Ureter (tissue), 1 donor: Measurements from ENCODE around the gene RFXAP. TPM values are rescaled to one million over a fixed set of nuclear protein-coding genes. Genes with fewer than 3 reads are reported as not detected.

Experiments used
- DNase-seq: peaks from one replicate; pipeline ENCODE4 v3.0.0-alpha.2; 2020; ENCODE audit warnings: low spot score
- total RNA-seq: library from RNA; stranded (reverse); gene quantifications from one replicate; pipeline ENCODE4 v1.2.4, GENCODE V29; 2023
- donor health status: DM: yes; HTN: yes; CAD: no.

The RFXAP gene
- total RNA-seq, 1 donor from 2014 or later, result 8.3 TPM

- no peak for DNase-seq
Observed at GRCh38 chr13:36817996-36818803, 822 bp upstream of the RFXAP start.

GRCh38 chr13:36819739-36820090 lies 693 bp downstream of the RFXAP start:
- DNase-seq, result peak; percentile 46

DNA sequence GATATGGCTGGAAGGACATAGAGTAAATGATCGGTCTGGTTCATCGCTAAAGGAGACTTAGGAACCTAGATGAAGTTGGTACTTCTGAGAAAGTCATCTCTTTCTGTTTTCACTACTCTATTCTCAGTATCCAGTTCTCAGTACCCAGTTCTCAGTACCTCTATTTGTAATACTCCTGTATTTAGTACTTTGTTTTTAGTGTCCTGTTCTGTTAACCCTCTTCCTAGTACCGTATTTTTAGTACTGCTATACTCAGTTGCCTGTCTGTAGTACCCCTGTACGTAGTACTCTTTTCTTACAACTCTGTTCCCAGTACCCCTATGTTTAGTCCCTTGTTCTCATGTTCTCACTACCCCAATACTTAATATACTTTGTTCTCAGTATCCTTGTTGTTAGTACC lies 1.2 kb downstream of the RFXAP start:
- no peak for DNase-seq

DNA sequence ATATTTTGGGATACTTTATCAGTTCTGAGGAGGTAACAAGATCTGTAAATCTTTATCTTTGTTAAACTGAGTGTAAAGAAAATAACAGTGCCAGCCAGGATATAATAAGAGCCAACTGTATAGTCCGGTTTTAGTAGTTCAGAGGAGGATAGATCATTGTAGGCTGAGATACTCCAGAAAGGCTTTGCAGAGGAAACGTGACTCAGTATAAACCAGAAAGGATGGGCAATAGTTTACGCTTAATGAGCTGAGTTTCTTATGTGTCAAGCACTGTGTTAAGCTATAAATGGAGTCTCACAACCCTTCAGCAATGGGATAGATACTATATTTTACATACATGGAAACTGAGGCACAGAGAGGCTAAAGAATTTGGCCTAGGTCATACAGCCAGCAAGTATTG lies 3.8 kb downstream of the RFXAP start:
- no peak for DNase-seq

DNA sequence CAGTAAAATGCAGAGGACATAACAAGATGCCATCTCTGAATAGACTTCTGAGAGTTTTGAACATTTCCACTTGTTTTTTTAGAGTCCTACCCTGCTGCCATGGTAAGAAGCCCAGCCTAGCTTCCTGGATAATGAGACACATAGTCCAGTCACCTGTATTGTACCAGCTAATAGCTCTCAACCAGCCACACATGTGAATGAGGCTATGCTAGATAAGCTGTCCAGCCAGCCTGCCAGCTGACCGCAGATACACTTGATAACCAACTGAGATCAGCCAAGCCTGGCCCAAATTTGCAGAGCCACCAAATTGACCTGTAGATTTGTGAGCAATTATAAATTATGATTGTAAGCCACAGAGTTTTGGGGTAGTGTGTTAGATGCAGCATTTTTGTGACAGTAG lies 10.7 kb downstream of the RFXAP start:
- DNase-seq, result no peak

DNA sequence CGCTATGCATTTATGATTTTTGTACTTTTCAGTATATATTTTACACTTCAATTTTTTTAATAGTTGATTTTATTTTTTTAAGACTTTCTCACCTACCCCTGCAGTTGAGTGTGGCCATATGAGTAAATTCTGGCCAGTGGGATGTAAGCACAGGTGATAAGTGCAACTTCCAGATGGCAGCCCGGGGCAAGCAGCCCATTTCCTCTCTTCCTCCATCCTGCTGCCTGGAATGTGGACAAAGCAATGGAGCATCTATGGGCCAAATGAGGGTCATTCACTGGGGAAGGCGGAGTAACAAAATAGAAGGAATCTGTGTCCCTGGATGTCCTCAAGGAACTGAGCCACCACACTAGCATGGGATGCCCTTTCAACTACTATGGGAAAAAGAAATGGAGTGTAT lies 12.3 kb downstream of the RFXAP start:
- DNase-seq, result no peak

DNA sequence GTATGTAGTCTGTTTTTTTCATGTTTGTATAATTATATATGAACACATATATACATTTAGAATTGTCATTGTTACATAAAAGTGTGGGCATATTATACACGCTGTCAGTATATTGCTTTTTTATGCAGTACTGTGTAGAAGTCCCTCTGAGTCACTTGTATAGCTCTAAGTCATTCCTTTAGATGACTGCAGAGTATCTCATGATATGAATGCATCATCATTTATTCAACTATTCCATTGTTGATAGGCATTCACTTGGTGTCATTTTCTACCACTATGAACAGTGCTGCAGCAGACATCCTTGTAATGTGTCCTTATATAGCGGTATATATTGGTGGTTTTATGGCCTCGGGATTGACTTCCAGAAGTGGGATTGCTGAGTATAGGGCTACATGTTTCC lies 15.3 kb downstream of the RFXAP start:
- DNase-seq, result no peak

DNA sequence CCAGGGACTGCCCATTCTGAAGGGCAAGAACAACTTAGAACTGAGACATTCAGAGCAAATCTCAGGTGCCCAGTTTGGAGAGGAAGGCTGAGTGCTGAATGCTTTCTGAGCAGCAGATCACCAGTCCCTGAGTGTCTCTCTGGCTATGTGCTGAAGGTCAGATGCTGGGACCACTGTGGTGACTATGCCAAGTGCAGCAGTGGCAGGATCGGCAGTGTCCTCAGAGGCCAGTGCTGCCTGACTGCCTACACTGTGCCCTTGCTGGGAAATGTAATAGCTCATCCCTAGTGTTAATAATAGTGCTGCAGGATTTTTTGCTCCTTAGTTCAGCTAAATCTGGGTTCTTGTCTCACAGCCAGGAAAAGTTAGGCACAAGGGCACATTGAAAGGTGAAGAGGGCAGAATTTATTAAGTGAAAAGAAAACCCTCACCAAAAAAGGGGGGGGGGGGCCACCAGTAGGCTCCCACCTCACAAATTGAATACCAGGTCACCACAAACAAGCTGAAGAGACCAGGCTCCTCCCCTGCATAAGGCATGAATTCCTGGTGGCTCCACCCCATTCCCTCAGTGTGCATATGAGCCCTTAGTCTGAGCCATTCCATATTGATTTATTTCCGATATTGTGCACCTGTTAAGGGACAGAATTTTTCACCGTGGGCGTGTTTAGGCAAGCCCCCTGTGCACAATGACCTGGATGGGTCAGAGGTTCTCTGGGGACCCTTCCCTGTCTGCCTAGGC lies 18.5 kb downstream of the RFXAP start:
- no peak for DNase-seq

DNA sequence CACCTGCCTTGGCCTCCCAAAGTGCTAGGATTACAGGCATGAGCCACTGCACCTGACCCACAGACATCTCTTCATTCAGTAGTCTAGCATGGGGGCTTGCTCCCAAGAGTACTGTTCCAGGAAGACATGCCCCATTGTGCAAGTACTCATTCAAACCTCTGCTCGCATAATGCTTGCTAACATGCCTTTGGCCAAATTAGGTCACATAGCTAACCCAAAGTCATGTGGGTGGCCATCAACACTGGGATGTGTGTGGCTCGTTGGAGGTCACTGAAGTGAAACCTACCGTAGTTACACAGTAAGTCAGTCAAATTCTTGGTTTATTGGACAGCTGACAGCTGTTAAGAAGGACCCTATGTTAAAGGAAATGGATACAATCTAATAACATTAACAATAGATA lies 20.3 kb downstream of the RFXAP start:
- DNase-seq, result no peak

- DNase-seq, result no peak
Observed at GRCh38 chr13:36839981-36840380, 21.0 kb downstream of the RFXAP start.

GRCh38 chr13:36840718-36841250 lies 21.8 kb downstream of the RFXAP start:
- DNase-seq, result no peak

- no peak for DNase-seq
Observed at GRCh38 chr13:36841391-36841790, 22.4 kb downstream of the RFXAP start.

GRCh38 chr13:36847606-36848005 lies 28.6 kb downstream of the RFXAP start:
- DNase-seq, result no peak

DNA sequence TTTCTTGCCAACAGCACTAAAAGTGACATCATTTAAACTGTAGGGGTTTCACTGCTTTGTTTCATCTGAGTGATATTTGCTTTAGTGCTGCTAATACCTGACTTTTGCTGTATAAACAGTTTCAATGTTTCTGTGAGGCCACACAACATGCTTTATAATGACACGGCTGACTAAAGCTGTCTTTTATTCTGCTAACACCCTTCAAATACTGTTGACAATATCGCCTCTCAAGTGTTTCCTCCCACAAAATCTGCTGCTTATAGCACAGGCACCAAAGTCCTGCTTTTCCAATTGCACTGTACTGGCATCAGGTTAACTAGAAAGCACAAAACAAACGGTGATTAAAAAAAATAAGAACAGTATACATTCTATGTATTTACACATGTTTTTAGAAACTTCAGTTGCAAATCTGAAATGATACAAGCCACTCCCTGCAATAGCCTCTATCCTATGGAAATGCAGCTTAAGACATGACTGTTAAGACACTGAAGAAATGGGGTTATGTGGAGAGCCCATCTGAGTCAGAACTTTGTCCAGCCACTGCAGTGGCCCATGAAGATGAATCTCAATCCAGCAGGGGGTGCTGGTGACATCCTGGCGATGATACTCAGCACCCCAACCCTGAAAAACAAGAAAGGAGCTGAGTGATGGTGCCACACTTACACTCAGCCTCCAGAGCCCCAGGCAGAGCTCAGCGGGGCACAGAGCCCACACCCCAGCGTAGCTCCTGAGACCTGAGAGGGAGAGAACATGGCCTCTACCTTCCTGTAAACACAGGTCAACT lies 29.4 kb downstream of the RFXAP start:
- no peak for DNase-seq

DNA sequence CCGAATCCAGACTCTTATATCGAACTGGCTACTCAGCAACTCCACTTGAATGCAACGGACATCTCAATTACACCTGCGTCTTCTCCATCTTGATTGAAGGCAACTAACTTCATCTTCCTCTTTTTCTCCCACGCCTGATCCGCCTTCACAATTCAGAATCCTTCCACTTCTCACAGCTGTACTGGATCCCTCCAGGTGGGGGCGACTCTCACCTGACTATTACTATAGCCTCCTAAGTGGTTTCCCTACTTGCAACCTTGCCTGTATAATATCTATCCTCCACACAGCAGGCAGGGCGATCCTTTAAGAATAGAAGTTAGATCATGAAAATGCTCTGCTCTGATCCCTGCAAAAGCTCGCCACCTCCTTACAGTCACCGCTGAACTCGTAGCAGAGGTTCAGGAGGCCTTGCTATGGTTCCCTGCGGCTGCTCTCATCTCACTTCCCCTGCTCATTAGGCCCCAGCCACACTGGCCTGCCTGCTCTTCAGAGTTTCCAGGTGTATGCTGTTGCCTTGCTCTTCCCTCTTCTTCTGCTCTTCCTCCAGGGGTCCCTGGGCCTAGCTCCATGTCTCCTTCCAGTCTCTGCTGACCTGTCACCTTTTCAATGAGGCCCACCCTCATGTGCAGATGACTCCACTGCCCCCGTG lies 31.9 kb downstream of the RFXAP start:
- no peak for DNase-seq

DNA sequence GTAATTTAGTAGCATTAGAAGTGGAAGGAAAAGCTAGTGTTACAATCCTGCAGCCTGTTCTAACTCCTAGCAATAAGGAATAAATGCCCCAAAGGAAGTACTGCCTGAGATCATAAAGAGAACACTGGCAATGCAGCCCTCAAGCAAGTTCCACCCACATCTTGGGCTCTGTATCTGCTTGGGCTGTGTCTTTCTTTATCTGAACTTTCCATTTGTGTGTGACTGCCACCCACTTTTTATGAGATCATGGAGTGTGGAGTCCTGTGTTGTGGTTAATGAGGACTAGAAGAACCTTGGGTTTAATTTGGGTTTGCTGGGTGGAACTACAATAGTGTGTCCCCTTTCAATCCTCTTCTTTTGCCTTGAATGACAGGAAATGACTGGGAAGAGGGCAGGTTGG lies 38.2 kb downstream of the RFXAP start:
- DNase-seq, result no peak

DNA sequence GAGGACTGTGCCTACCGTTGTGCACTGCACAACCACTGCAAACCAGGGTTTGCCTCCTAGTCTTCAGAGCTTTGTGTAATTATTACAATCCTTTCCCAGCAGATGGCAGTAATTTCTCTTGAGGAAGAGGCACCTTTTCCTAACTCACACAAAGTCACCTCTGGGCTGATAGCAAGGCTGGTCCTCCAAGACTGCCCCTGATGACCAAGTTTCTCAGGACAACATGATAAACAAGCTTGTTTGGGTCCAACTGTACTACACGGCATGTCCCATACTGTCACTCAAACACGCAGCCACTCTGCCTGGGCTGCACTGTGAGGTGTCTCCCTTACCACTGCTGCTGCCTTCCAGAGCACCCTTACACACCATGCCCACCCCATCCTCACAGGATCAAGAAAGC lies 39.3 kb downstream of the RFXAP start:
- DNase-seq, result no peak

- DNase-seq, result no peak
Observed at GRCh38 chr13:36859259-36859658, 40.2 kb downstream of the RFXAP start.

DNA sequence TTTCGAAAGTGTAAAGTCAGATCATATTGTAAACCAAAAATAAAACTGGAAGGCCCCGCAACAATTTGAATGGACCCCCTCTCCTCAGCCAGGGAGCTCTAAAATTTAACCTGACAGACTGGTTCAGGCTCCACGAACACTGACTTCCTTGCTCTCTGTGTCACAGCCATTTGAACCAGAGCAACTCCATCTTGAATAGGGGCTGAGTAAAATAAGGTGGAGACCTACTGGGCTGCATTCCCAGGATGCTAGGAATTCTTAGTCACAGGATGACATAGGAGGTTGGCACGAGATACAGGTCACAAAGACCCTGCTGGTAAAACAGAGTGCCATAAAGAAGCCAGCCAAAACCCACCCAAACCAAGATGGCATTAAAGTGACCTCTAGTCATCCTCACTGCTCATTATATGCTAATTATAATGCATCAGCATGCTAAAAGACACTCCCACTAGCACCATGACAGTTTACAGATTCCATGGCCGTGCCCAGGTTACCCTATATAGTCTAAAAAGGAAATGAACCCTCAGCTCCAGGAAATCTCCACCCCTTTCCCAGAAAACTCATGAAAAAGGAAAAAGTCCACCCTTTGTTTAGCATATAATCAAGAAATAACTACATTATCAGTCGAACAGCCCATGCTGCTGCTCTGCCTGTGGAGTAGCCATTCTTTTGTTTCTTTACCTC lies 43.1 kb downstream of the RFXAP start:
- DNase-seq, result no peak

DNA sequence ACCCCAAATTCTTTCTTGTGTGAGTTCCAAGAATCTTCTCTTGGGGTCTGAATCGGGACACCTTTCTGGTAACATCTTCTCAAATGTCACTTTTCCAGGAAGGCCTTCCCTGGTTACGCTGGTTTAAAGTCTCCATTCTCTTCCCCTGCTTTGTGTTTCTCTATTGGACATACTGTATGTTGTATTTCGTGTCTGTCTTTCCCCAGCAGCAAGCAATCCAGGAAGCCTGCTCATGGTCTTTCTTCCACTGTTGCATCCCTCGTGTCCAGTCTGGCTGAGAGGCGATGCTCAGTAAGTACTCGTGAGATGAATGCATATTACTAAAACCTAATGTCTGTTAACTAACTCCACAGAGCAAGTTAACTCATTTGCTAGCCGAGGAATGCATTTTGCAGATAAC lies 43.7 kb downstream of the RFXAP start:
- DNase-seq, result no peak

DNA sequence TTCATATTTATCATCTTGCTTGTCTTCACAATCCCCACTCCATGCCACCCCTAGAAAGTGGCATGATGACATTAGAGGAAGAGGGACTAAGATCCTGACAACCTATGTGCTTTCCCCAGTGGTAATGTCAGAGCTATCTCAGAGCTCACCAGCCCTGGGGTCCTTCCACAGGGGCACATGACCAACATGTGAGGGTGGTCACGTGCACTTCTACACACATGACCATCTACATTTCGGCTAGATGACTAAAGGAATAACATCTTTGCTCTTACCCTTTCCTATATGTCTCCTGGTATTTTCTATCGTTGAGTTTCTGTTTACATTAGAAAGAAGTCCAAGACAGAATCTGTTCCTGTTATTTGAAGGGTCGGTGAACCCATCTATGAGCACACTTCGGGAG lies 46.2 kb downstream of the RFXAP start:
- no peak for DNase-seq
